Transverse colon (tissue), 4 donors: ENCODE data around the gene PROX1.

ENCODE experiments used
- POLR2A ChIP-seq: fragments of 450-650 bp; IDR thresholded peaks from one replicate; pipeline ENCODE4 v1.6.1; 2016; ENCODE audit warnings: antibody characterized with exemption, mild to moderate bottlenecking, moderate library complexity
- POLR2AphosphoS5 ChIP-seq, 3 donors: sonication (generic); formaldehyde crosslinking; IDR thresholded peaks; one replicate each; pipeline ENCODE4 v1.6.1; 2016; ENCODE audit warnings: antibody characterized with exemption in 3 of 3
- TF ChIP-seq, protein P1 (sequence below), 5 experiments: fragments of 200-600 bp in 3 of 5; fragments of 450-650 bp in 2 of 5; sonication (generic) in 3 of 5; IDR thresholded peaks; 1 replicate in 2 of 5; 2 replicates in 3 of 5; pipeline ENCODE4 v1.5.1; 2016 to 2017; ENCODE audit warnings: antibody characterized with exemption in 5 of 5, inconsistent platforms in 3 of 5, mild to moderate bottlenecking in 2 of 5, moderate library complexity in 1 of 5

DNA sequence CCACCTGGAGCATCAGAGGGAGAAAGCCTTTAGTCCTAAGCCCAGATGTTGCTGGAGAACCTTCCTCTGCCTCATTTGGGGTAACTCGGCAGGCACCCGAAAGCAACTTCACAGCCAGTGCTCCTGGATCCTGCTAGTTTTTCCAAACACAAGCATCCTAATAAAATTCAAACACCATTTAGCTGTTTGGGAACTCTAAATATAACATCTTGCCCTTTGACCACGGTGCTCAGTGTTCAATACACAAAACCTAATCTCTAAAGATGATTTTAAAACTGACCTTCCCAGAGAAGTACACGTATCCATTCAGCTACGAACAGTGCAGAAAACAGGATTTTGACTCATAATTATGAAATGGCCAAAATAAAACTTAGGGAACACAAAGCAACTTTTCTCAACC lies 40.3 kb downstream of the PROX1 start:
- TF ChIP-seq, protein P1, sequence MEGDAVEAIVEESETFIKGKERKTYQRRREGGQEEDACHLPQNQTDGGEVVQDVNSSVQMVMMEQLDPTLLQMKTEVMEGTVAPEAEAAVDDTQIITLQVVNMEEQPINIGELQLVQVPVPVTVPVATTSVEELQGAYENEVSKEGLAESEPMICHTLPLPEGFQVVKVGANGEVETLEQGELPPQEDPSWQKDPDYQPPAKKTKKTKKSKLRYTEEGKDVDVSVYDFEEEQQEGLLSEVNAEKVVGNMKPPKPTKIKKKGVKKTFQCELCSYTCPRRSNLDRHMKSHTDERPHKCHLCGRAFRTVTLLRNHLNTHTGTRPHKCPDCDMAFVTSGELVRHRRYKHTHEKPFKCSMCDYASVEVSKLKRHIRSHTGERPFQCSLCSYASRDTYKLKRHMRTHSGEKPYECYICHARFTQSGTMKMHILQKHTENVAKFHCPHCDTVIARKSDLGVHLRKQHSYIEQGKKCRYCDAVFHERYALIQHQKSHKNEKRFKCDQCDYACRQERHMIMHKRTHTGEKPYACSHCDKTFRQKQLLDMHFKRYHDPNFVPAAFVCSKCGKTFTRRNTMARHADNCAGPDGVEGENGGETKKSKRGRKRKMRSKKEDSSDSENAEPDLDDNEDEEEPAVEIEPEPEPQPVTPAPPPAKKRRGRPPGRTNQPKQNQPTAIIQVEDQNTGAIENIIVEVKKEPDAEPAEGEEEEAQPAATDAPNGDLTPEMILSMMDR (IDR thresholded peaks at IDR 0.05), result no peak
- TF ChIP-seq POLR2A, result no peak
- no peak for TF ChIP-seq POLR2AphosphoS5 (IDR thresholded peaks at IDR 0.05)
